MCF 10A (cell line): Measurements from ENCODE around the gene PHGDH. TPM values are rescaled to one million over a fixed set of nuclear protein-coding genes. Genes with fewer than 3 reads are reported as not detected.
"Not testable (repeated sequence)": the region's sequence is repeated elsewhere in the genome, so short reads cannot be mapped to it uniquely, and the experiment has no call there.

Source experiments
- BruUV-seq: library from RNA; stranded (reverse); fragments of 400-500 nt; replicated peaks from 2 replicates; lab custom pipeline; 2021; lab: Mats Ljungman, UMichigan
- CTCF ChIA-PET: fragments of 300-600 bp; sonication (Branson Sonifier 250); formaldehyde crosslinking; extraction: SDS; loops from one replicate; lab custom pipeline; 2021; ENCODE audit warnings: antibody characterized with exemption, inconsistent platforms; lab: Yijun Ruan, JAX
- POLR2A ChIA-PET: fragments of 300-600, 350-650 bp; sonication (Branson Sonifier 250); formaldehyde crosslinking; extraction: SDS; loops from one replicate; lab custom pipeline; 2020; ENCODE audit warnings: antibody characterized with exemption, inconsistent platforms; lab: Yijun Ruan, JAX
- DNase-seq: peaks from one replicate; pipeline ENCODE4 v3.0.0-alpha.2; 2018; ENCODE audit not compliant: unreplicated experiment
- H3K27ac Mint-ChIP-seq: one replicate; pipeline ENCODE4 v1.8.0; 2022; ENCODE audit warnings: mild to moderate bottlenecking, low read depth, mixed read lengths; ENCODE audit not compliant: unreplicated experiment
- H3K27me3 Mint-ChIP-seq: one replicate; pipeline ENCODE4 v1.8.0; 2022; ENCODE audit warnings: mixed read lengths; ENCODE audit not compliant: insufficient read depth, unreplicated experiment
- H3K36me3 Mint-ChIP-seq: one replicate; pipeline ENCODE4 v1.8.0; 2022; ENCODE audit warnings: mild to moderate bottlenecking, moderate library complexity, mixed read lengths; ENCODE audit not compliant: insufficient read depth, unreplicated experiment
- H3K4me1 Mint-ChIP-seq: one replicate; pipeline ENCODE4 v1.8.0; 2022; ENCODE audit warnings: mixed read lengths; ENCODE audit not compliant: insufficient read depth, unreplicated experiment
- H3K4me3 Mint-ChIP-seq: one replicate; pipeline ENCODE4 v1.8.0; 2022; ENCODE audit warnings: mild to moderate bottlenecking, moderate library complexity, mixed read lengths; ENCODE audit not compliant: unreplicated experiment
- H3K9me3 Mint-ChIP-seq: one replicate; pipeline ENCODE4 v1.8.0; 2022; ENCODE audit warnings: mixed read lengths; ENCODE audit not compliant: unreplicated experiment
- intact Hi-C: fragments of 100-400 bp; cut with micrococcal nuclease; formaldehyde crosslinking; loops from 2 replicates; pipeline ENCODE4 v1.14.1; 2022
- total RNA-seq: library from RNA; stranded (reverse); gene quantifications from 2 replicates; pipeline ENCODE4 v1.2.3, GENCODE V29; 2022
- TF ChIP-seq, protein P1 (sequence below): fragments of 200-600 bp; IDR thresholded peaks from one replicate; pipeline ENCODE4 v1.8.0; 2022; ENCODE audit warnings: antibody characterized with exemption, mild to moderate bottlenecking; ENCODE audit not compliant: unreplicated experiment

The PHGDH gene
- total RNA-seq, 1 experiment from 2014 or later, result 198 TPM

DNA sequence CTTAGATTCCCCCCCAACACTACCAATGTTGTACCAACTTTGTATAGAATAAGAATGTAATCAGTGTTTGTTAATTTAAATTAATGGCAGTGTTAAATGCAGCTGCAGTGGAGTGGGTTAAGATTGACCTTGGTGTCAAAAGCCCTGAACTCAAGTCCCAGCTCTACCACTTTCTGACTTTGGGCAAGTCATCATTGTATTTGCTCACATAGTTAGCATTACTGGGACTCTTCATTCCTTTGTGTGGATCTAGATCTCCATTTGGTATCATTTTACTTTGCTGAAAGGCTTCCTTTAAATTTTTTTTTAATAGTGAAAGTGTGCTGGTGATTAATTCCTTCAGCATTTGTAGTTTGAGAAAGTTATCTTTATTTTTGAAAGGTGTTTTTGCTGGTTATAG lies 22.2 kb upstream of the PHGDH start:
- POLR2A ChIA-PET, result interaction anchor here (0.8 to 6.9 kb wide), 2 partner anchors 16 to 26 kb away, joined by 3 to 52 read pairs; no protein-coding TSS in a partner anchor
- no TSS peak for BruUV-seq
- TF ChIP-seq, protein P1, sequence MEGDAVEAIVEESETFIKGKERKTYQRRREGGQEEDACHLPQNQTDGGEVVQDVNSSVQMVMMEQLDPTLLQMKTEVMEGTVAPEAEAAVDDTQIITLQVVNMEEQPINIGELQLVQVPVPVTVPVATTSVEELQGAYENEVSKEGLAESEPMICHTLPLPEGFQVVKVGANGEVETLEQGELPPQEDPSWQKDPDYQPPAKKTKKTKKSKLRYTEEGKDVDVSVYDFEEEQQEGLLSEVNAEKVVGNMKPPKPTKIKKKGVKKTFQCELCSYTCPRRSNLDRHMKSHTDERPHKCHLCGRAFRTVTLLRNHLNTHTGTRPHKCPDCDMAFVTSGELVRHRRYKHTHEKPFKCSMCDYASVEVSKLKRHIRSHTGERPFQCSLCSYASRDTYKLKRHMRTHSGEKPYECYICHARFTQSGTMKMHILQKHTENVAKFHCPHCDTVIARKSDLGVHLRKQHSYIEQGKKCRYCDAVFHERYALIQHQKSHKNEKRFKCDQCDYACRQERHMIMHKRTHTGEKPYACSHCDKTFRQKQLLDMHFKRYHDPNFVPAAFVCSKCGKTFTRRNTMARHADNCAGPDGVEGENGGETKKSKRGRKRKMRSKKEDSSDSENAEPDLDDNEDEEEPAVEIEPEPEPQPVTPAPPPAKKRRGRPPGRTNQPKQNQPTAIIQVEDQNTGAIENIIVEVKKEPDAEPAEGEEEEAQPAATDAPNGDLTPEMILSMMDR, result no peak
- CTCF ChIA-PET, result interaction anchor here (0.6 to 3.6 kb wide), 3 partner anchors 15 to 78 kb away, joined by 3 to 33 read pairs (median 4); no protein-coding TSS in a partner anchor
- no peak for DNase-seq
- H3K27ac Mint-ChIP-seq, result no peak overlapping the region
- no peaks in the 10 kb centered on the region for H3K27me3 Mint-ChIP-seq
- intact Hi-C loops, result no loop called here
- no peaks in the 10 kb centered on the region for H3K36me3 Mint-ChIP-seq
- H3K4me1 Mint-ChIP-seq, result peaks cover 19% of the 10 kb centered on the region
- no peak overlapping the region for H3K4me3 Mint-ChIP-seq
- H3K9me3 Mint-ChIP-seq, result peaks cover 12% of the 10 kb centered on the region

DNA sequence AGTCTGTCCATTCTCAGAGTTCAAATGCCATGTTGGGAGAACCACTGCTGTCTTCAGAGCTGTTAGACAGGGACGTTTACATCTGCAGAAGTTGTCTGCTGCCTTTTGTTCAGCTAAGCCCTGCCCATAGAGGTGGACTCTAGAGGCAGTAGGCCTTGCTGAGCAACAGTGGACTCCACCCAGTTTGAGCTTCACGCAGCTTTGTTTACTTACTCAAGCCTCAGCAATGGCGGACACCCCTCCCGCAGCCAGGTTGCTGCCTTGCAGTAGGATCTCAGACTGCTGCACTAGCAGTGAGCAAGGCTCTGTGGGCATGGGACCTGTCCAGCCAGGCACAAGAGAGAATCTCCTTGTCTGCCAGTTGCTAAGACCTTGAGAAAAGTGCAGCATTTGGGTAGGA lies 14.9 kb upstream of the PHGDH start:
- BruUV-seq, H3K27me3 Mint-ChIP-seq, H3K4me1 Mint-ChIP-seq, intact Hi-C loops, H3K4me3 Mint-ChIP-seq, H3K36me3 Mint-ChIP-seq, H3K27ac Mint-ChIP-seq: not testable (repeated sequence)
- peaks cover 28% of the 10 kb centered on the region for H3K9me3 Mint-ChIP-seq
- CTCF ChIA-PET, result interaction anchor here (0.7 to 1.5 kb wide), 2 partner anchors 21 to 1736 kb away, joined by 3 read pairs; no protein-coding TSS in a partner anchor
- peak; percentile 6 for DNase-seq
- POLR2A ChIA-PET, result interaction anchor here (0.7 to 1.6 kb wide), 5 partner anchors 10 to 19 kb away, joined by 3 to 9 read pairs (median 3); partner anchors contain the start of gene PHGDH

DNA sequence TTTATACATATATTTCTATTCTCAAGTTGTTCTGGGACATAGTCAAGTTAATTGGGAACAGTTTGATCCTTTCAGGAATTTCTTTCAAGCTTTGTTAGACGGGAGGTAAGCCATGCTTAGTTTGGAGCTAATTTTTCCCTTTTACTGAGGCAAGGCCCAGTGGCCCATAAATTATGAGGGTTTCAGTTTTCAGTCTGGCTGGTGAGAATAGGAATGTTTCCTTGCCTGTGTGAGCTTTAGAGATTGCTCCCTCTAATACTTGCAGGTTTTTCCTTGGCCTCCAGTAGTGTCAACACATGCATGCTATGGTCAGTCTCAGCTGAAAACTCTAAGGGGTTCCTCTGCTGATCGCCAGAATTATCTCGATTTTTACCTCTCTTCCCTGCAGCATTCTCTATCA lies 14.1 kb upstream of the PHGDH start:
- TF ChIP-seq, protein P1, result no peak
- H3K36me3 Mint-ChIP-seq, result no peaks in the 10 kb centered on the region
- peaks cover 26% of the 10 kb centered on the region for H3K9me3 Mint-ChIP-seq
- intact Hi-C loops, result no loop called here
- ChIA-PET CTCF (interaction anchor here (0.9 to 1.5 kb wide), 2 partner anchors 22 to 46 kb away, joined by 3 read pairs; no protein-coding TSS in a partner anchor), POLR2A (interaction anchor here (1.1 kb wide), 1 partner anchor 14 kb away, joined by 9 read pairs; the partner anchor contains the start of gene PHGDH)
- H3K4me1 Mint-ChIP-seq, result peaks cover 7% of the 10 kb centered on the region
- H3K27me3 Mint-ChIP-seq, result no peaks in the 10 kb centered on the region
- no TSS peak for BruUV-seq
- H3K4me3 Mint-ChIP-seq, result no peak overlapping the region
- DNase-seq, result no peak
- no peak overlapping the region for H3K27ac Mint-ChIP-seq

DNA sequence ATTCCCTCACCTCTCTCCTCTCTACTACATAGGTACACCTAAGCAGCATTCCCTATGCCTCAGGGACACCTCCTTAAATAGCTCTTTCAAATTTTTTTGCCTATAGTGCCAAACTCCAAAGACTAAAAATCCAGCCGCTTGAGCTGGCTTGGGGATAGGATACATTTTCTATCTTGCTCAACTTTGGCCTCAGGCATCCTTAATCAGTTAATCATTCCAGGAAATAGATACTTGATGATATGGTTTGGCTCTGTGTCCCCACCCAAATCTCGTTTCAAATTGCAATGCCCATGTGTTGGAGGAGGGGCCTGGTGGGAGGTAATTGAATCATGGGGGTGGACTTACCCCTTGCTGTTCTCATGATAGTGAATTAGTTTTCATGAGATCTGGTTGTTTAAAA lies 11.4 kb upstream of the PHGDH start:
- Mint-ChIP-seq H3K4me3 (no peak overlapping the region), H3K27ac (no peak overlapping the region), H3K36me3 (peaks cover 5% of the 10 kb centered on the region), H3K27me3 (no peaks in the 10 kb centered on the region), H3K9me3 (peaks cover 14% of the 10 kb centered on the region), H3K4me1 (peaks cover 12% of the 10 kb centered on the region)
- ChIA-PET POLR2A (no interaction called here), CTCF (interaction anchor here (0.9 kb wide), 1 partner anchor 26 kb away, joined by 3 read pairs; no protein-coding TSS in a partner anchor)
- no peak for DNase-seq
- TF ChIP-seq, protein P1, result no peak
- no TSS peak for BruUV-seq
- intact Hi-C loops, result no loop called here
